ENCODE measurements around the gene ATP9B. TPM values are rescaled to one million over a fixed set of nuclear protein-coding genes. Genes with fewer than 3 reads are reported as not detected.

ATP9B gene
- total RNA-seq, 1 experiment from 2014 or later, result 20.9 TPM

GRCh38 chr18:79216176-79216575 is 147.0 kb downstream of the ATP9B start:
- Histone ChIP-seq H3K79me1 (ENCODE audit: insufficient read depth, low read depth, low read length, poor library complexity, severe bottlenecking) (peaks cover 2% of the 10 kb centered on the region), H2AK5ac (ENCODE audit: insufficient read length, low read length) (no peak overlapping the region), H2BK12ac (ENCODE audit: insufficient read length, low read depth, low read length) (no peak overlapping the region), H3K9me3 (ENCODE audit: control insufficient read depth, low read depth, low read length) (no peaks in the 10 kb centered on the region), H3K4ac (ENCODE audit: low read depth, low read length) (no peak overlapping the region), H2BK120ac (ENCODE audit: low read depth, low read length, poor library complexity, severe bottlenecking) (no peak overlapping the region), H3K4me1 (ENCODE audit: insufficient read depth, low read length) (no peaks in the 10 kb centered on the region), H3K79me2 (ENCODE audit: insufficient read depth, low read length) (no peaks in the 10 kb centered on the region), H2BK15ac (ENCODE audit: low read depth, low read length) (no peak overlapping the region), H3K23me2 (ENCODE audit: insufficient read length, low read depth, low read length, poor library complexity, severe bottlenecking) (no peaks in the 10 kb centered on the region), H3K27ac (ENCODE audit: insufficient read length, low read depth, low read length) (no peak overlapping the region), H2AFZ (ENCODE audit: low read length) (no peak overlapping the region), H3K23ac (ENCODE audit: insufficient read length, low read depth, low read length) (no peak overlapping the region), H3K27me3 (ENCODE audit: insufficient read depth, low read length) (no peaks in the 10 kb centered on the region), H3K9ac (ENCODE audit: extremely low read depth, insufficient read length, low read length) (no peak overlapping the region), H3K56ac (ENCODE audit: insufficient read length, low read depth, low read length) (no peak overlapping the region), H3K14ac (ENCODE audit: insufficient read depth, low read length) (no peak overlapping the region), H2BK5ac (ENCODE audit: insufficient read length, low read length) (no peak overlapping the region), H4K5ac (ENCODE audit: insufficient read length, low read depth, low read length) (no peak overlapping the region), H2BK20ac (ENCODE audit: low read depth, low read length, poor library complexity, severe bottlenecking) (no peak overlapping the region), H3K18ac (ENCODE audit: insufficient read length, low read depth, low read length) (no peak overlapping the region), H3T11ph (ENCODE audit: low read length) (no peak overlapping the region), H3K4me2 (ENCODE audit: insufficient read depth, insufficient read length, low read length) (no peak overlapping the region), H4K8ac (replicated peaks; ENCODE audit: insufficient read length, low read depth, low read length) (no peak overlapping the region), H4K91ac (ENCODE audit: insufficient read length, low read depth, low read length) (no peak overlapping the region), H4K20me1 (ENCODE audit: control insufficient read depth, insufficient read depth, insufficient read length) (no peaks in the 10 kb centered on the region)
- H3K36me3 Mint-ChIP-seq (ENCODE audit: insufficient read depth in 1 of 3, low read depth in 3 of 3), result peaks cover 4 to 5% (median 4%) of the 10 kb centered on the region in 3 experiments; a peak in 6 of 7 replicates
- no peaks in the 10 kb centered on the region for H3K27me3 Mint-ChIP-seq (ENCODE audit: low read depth)
- no peaks in the 10 kb centered on the region for H3K4me1 Mint-ChIP-seq
- no peak overlapping the region for H3K4me3 Mint-ChIP-seq
- H3K9me3 Mint-ChIP-seq, result no peaks in the 10 kb centered on the region
- WGBS (ENCODE audit: extremely low coverage, insufficient read length, low lambda C conversion rate), result no CpG with 5 or more reads among the region's 6 CpGs
- DNase-seq, result no peak
- no peak for TF ChIP-seq CTCF (conservative IDR thresholded peaks at IDR 0.05)
- no peak overlapping the region for H3K27ac Mint-ChIP-seq
